ENCODE data around the gene HMGB4. TPM values are rescaled to one million over a fixed set of nuclear protein-coding genes. Genes with fewer than 3 reads are reported as not detected.

Gene HMGB4, protein sequence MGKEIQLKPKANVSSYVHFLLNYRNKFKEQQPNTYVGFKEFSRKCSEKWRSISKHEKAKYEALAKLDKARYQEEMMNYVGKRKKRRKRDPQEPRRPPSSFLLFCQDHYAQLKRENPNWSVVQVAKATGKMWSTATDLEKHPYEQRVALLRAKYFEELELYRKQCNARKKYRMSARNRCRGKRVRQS
- not detected for total RNA-seq

DNA sequence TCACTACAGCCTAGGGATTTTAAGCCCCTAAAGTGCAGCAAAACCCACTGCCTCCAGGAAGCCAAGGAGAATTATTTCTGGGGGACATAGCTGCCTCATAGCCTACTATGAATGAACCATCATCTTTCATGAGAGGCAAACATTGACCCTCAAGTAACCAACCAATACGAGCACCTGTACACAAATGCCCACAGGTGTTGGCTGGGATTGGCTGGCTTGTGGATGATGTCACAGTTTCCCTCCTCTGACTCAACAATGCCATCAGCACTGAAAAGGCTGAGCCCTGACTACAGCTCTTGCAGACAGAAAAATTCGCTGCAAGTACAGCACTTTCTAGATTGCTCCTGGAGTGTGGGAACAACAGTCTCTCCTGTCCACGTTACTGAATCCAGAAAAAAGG is at the start of gene HMGB4:
TSS of gene HMGB4 (plus strand) at position 301 of the 400 bp plus-strand sequence. CDS start 113 bp downstream, outside the sequence.
- no peak within 1 kb of the TSS for H3K27ac Mint-ChIP-seq
- no peaks in the 10 kb centered on the region for H3K36me3 Mint-ChIP-seq
- H3K9me3 Mint-ChIP-seq: no peaks in the 10 kb centered on the region
- ATAC-seq: no peak
- DNase-seq (ENCODE audit: low spot score in 2 of 2): no peak

DNA sequence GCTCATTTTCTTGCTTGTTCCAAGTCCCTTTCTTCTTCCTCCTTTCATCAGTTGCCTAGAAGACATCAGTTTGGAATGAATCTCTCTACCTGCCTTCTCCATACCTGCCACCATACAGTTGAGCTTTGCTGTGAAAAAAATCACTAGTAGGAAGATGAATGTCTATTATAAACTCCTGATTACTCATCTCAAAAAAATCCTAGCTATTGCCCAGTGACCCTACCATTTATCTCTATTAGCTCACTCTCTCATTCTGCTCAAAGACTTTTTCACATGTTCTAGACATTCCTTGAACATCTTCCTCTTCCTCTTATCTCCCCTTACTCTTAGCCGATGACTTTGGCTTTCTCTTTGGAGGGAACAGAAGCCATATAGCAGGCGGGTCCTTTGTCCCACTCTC is 49.7 kb upstream of the HMGB4 start:
- DNase-seq (ENCODE audit: low spot score in 2 of 2) (no peak), ATAC-seq (no peak)
- Mint-ChIP-seq H3K9me3 (peaks cover 0 to 8% of the 10 kb centered on the region in 2 donors), H3K36me3 (no peaks in the 10 kb centered on the region), H3K27ac (no peak overlapping the region)

DNA sequence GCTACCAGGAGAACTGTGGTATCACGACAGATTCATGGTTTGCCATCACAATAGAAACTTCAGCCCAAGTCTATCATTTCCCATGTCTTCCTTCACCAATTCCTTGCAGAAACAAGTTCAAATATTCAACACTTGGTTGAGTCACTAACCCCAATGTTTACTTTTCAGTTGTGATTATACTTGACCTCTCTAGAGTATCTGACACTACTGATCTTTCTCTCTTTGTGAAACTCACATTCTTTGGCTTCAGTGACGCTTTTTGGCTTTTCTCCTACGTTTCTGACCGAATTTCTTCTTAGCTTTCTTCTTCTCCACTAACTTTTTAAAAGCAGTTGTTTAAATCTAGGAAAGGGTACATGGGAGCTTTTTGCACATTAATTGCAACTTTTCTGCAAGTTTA is 48.8 kb upstream of the HMGB4 start:
- H3K27ac Mint-ChIP-seq: no peak overlapping the region
- H3K9me3 Mint-ChIP-seq: peaks cover 0 to 4% of the 10 kb centered on the region in 2 donors
- DNase-seq (ENCODE audit: low spot score in 2 of 2) (no peak), ATAC-seq (no peak)
- H3K36me3 Mint-ChIP-seq: no peaks in the 10 kb centered on the region

DNA sequence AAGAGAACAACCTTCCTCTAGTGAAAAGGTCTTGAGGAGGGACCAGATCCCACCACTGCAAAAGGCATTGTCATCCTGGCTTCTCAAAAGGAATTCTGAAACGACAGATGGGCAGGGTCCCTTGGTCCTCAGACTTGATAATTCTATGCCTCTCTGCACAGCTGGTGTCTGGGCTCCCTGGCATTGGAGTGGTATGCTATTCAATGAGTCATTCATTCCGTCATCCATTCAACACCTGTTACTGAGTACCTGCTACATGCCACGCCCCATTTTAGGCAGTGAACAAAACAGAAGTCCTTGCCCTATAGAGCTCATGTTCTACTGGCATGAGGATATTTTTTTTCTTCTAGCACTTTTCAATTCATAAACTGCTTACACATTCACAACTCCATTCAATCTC is 45.8 kb upstream of the HMGB4 start:
- Mint-ChIP-seq H3K36me3 (no peaks in the 10 kb centered on the region), H3K9me3 (peaks cover 0 to 4% of the 10 kb centered on the region in 2 donors), H3K27ac (no peak overlapping the region)
- DNase-seq (ENCODE audit: low spot score in 2 of 2): no peak
- no peak for ATAC-seq

GRCh38 chr1:33819290-33819912 is 44.5 kb upstream of the HMGB4 start:
- Mint-ChIP-seq H3K27ac (no peak overlapping the region), H3K9me3 (peaks cover 0 to 4% of the 10 kb centered on the region in 2 donors), H3K36me3 (no peaks in the 10 kb centered on the region)
- DNase-seq (ENCODE audit: low spot score in 2 of 2) (no peak), ATAC-seq (no peak)

- Mint-ChIP-seq H3K36me3 (no peaks in the 10 kb centered on the region), H3K9me3 (peaks cover 0 to 2% of the 10 kb centered on the region in 2 donors), H3K27ac (no peak overlapping the region)
- ATAC-seq (no peak), DNase-seq (ENCODE audit: low spot score in 2 of 2) (no peak)
These were observed 44.0 kb upstream of the HMGB4 start for GRCh38 chr1:33819913-33820311.

- no peaks in the 10 kb centered on the region for H3K9me3 Mint-ChIP-seq
- no peaks in the 10 kb centered on the region for H3K36me3 Mint-ChIP-seq
- H3K27ac Mint-ChIP-seq: no peak overlapping the region
- DNase-seq (ENCODE audit: low spot score in 2 of 2) (no peak), ATAC-seq (no peak)
These were observed 43.1 kb upstream of the HMGB4 start for GRCh38 chr1:33820804-33821203.

DNA sequence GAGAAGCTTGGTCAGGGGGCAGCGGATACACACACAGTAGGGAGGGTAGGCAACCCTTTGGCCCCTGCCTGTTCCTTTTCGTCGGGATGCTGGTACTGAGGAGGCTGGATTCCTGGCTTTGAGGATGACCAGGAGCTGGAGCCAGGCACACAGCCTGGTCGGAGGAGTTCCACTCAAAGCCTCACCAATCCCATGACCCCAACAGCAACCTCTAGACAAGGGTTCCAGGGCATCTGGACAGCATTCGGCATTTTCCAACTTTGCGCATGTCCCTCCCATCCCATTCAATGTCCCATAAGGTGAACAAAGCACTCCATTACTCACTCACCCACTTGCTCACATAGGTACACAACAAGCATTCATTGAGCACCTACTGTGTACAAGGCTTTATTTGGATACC is 42.6 kb upstream of the HMGB4 start:
- ATAC-seq (no peak), DNase-seq (ENCODE audit: low spot score in 2 of 2) (no peak)
- H3K9me3 Mint-ChIP-seq: no peaks in the 10 kb centered on the region
- H3K36me3 Mint-ChIP-seq: no peaks in the 10 kb centered on the region
- no peak overlapping the region for H3K27ac Mint-ChIP-seq

DNA sequence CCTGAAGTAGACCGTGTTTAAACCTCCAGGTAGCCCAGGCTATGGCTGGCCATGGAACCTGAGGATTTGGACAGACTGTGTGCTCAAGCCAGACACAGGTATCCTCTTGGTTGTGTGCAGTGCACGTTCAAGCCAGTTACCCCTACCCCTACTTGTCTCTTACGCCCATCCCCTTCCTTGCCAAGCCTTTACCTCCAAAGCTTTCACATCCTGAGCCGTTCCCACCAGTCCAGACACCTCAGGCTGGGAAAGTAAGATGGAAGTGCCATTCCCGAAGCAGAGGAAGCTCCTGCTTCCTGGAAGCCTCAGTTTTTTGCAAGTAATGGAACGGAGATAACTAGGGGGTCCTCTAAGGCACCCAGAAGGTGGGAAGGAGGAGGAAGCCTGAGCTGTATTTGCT is 41.5 kb upstream of the HMGB4 start:
- ATAC-seq (no peak), DNase-seq (ENCODE audit: low spot score in 2 of 2) (no peak)
- peaks cover 0 to 3% of the 10 kb centered on the region in 2 donors for H3K9me3 Mint-ChIP-seq
- no peaks in the 10 kb centered on the region for H3K36me3 Mint-ChIP-seq
- H3K27ac Mint-ChIP-seq: no peak overlapping the region

DNA sequence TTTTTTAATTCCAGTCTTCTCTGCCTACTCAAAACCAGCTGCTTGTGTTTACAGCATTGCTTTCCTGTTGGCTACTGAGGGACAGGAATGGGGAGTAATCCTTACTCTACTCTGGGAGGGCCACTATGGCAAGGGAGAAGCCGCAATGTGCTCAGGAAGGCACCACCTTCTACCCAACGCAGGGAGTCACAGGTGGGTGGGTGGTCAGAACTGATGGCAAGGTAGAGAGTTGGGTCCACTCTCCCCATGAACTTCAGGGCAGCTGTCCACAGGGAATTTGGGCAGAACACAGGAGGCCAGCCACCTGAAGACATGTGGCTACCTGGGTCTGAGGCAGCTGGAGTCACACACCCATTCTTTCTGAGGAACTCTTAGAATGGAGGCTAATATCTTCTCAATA is 40.5 kb upstream of the HMGB4 start:
- Mint-ChIP-seq H3K27ac (no peak overlapping the region), H3K36me3 (no peaks in the 10 kb centered on the region), H3K9me3 (peaks cover 0 to 3% of the 10 kb centered on the region in 2 donors)
- no peak for DNase-seq (ENCODE audit: low spot score in 2 of 2)
- ATAC-seq: no peak

- Mint-ChIP-seq H3K9me3 (peaks cover 0 to 5% of the 10 kb centered on the region in 2 donors), H3K27ac (no peak overlapping the region), H3K36me3 (no peaks in the 10 kb centered on the region)
- no peak for DNase-seq (ENCODE audit: low spot score in 2 of 2)
- no peak for ATAC-seq
These were observed 40.0 kb upstream of the HMGB4 start for GRCh38 chr1:33823830-33824229.

GRCh38 chr1:33824321-33824720 is 39.6 kb upstream of the HMGB4 start:
- Mint-ChIP-seq H3K36me3 (no peaks in the 10 kb centered on the region), H3K9me3 (peaks cover 0 to 6% of the 10 kb centered on the region in 2 donors), H3K27ac (no peak overlapping the region)
- DNase-seq (ENCODE audit: low spot score in 2 of 2) (no peak), ATAC-seq (no peak)

DNA sequence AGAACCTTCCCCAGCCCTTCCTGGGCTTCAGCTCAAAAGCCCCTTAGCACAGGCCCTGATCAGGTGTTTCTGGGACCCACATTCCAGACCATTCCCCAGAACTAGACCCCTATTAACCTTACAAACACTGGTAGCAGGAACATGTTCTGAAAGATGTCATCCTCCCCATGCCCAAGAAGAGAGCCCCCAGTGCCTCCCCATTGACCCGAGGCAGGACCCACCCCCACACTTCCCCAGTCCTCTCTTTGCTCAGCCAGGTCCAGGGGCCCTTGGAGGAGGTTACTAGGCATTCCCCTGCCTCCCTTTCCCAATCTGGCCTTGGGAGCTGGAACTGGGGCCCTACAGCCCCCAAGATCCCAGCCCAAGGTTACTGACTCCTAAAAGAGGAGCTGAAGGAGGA is 38.9 kb upstream of the HMGB4 start:
- Mint-ChIP-seq H3K9me3 (peaks cover 0 to 6% of the 10 kb centered on the region in 2 donors), H3K36me3 (no peaks in the 10 kb centered on the region), H3K27ac (no peak overlapping the region)
- DNase-seq (ENCODE audit: low spot score in 2 of 2) (no peak), ATAC-seq (no peak)

- Mint-ChIP-seq H3K36me3 (no peaks in the 10 kb centered on the region), H3K9me3 (peaks cover 0 to 6% of the 10 kb centered on the region in 2 donors), H3K27ac (no peak overlapping the region)
- DNase-seq (ENCODE audit: low spot score in 2 of 2): no peak
- no peak for ATAC-seq
These were observed 38.4 kb upstream of the HMGB4 start for GRCh38 chr1:33825506-33825905.

DNA sequence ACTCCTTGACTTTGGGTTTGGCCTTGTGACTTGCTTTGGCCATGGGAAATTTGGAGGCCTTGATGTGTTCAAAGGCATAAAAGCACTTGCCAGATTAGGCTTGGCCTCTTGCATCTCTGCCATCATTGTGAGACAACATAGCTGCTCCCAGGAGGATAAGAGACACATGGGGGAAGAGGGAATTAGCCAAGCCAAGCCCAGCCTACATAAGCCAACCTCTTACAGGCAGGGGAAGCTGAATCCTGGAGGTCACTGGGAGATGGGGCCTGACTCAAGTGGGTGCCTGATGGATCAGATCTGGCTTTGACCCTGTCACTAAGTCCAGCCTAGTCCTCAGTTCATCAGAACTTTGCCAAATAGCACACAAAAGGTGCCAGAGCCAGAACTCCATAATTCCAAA is 37.6 kb upstream of the HMGB4 start:
- H3K36me3 Mint-ChIP-seq: no peaks in the 10 kb centered on the region
- no peak overlapping the region for H3K27ac Mint-ChIP-seq
- no peak for DNase-seq (ENCODE audit: low spot score in 2 of 2)
- H3K9me3 Mint-ChIP-seq: peaks cover 0 to 6% of the 10 kb centered on the region in 2 donors
- no peak for ATAC-seq

DNA sequence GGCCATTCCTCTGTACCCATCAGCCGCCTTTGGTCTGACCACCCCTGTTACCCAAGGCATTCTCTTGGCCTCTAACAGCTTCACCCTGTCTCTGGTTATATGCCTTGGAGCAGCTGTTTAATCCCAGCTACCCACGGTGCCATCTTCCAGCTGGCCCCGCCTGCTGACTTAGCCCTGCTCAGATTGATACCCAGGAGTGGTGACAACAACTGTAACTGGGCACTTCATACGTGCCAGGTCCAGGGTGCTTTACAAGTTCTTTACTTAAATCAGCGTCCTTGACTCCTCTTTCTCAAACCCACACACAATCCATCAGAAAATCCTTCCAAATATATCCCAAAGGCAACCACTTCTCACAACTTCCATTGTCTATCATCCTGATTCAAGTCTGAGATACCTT is 37.2 kb upstream of the HMGB4 start:
- Mint-ChIP-seq H3K36me3 (no peaks in the 10 kb centered on the region), H3K27ac (no peak overlapping the region), H3K9me3 (peaks cover 0 to 6% of the 10 kb centered on the region in 2 donors)
- ATAC-seq (no peak), DNase-seq (ENCODE audit: low spot score in 2 of 2) (no peak)

DNA sequence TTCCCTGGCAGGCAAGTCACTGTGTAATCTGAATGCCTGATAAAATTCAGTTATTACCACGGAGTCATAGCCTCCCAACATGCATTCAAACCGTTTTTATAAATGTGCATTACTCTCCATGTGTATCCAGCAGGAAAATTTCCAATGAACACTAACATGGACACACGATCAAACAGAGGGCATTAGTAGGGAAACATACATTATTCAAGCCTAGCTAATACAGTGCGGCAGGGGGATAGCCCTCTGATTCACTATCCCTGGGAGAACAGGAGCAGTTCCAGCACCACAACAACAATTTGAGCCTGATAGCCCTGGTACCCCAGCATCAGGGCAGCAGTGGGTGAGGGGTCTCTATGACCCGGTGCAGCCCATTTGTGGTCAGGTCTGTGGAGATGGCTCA is 35.8 kb upstream of the HMGB4 start:
- DNase-seq (ENCODE audit: low spot score in 2 of 2) (no peak), ATAC-seq (no peak)
- H3K36me3 Mint-ChIP-seq: no peaks in the 10 kb centered on the region
- peaks cover 0 to 6% of the 10 kb centered on the region in 2 donors for H3K9me3 Mint-ChIP-seq
- no peak overlapping the region for H3K27ac Mint-ChIP-seq

GRCh38 chr1:33828654-33829053 is 35.2 kb upstream of the HMGB4 start:
- Mint-ChIP-seq H3K27ac (no peak overlapping the region), H3K9me3 (peaks cover 0 to 6% of the 10 kb centered on the region in 2 donors), H3K36me3 (no peaks in the 10 kb centered on the region)
- DNase-seq (ENCODE audit: low spot score in 2 of 2) (no peak), ATAC-seq (no peak)

All from activated naive CD4-positive, alpha-beta T cell treated with anti-CD3 and anti-CD28 coated beads, Interleukin-2, amount 50 U/mL, for 72 hours (primary cell).